Measurements from ENCODE around the gene FBXL14.
A peak's percentile ranks its signal among the peaks of the same experiment; 100 is the strongest.

The FBXL14 gene

DNA sequence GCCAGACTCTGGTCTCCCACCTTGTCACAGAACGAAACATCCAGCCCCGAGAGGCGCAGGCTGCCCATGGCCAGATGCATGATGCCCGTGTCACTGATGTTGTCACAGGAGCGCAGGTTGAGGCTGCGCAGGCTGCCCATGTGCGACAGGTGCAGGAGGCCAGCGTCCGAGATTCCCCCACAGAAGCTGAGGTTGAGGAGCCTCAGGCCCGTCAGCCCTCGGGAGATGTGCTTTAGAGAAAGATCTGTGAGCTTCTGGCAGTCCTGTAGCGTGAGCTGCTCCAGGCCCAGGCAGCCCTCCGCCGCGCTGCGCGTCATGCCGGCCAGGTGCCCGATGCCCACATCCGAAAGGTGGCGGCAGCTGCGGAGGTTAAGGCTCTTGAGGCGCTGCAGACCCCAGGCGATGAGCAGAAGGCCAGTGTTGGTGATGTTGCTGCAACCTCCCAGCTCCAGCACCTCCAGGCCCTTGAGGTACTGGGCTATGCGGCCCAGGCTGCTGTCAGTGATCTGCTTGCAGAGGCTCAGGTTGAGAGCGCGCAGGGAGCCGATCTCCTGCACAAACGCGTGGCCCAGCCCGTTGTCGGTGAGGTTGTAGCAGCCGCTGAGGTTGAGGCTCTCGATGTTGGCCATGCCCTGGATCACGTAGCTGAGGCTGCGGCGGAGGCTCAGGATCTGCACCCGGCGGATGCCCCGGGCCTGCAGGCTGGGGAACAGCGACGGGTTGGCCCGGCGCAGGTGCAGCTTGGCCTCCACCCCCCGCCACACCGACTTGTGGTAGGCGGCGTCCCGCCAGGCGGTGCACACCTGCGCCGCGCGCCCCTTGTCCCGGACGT, 991 bp downstream of the FBXL14 start:
- peak; percentile 59 for DNase-seq (ENCODE audit: low spot score)

DNA sequence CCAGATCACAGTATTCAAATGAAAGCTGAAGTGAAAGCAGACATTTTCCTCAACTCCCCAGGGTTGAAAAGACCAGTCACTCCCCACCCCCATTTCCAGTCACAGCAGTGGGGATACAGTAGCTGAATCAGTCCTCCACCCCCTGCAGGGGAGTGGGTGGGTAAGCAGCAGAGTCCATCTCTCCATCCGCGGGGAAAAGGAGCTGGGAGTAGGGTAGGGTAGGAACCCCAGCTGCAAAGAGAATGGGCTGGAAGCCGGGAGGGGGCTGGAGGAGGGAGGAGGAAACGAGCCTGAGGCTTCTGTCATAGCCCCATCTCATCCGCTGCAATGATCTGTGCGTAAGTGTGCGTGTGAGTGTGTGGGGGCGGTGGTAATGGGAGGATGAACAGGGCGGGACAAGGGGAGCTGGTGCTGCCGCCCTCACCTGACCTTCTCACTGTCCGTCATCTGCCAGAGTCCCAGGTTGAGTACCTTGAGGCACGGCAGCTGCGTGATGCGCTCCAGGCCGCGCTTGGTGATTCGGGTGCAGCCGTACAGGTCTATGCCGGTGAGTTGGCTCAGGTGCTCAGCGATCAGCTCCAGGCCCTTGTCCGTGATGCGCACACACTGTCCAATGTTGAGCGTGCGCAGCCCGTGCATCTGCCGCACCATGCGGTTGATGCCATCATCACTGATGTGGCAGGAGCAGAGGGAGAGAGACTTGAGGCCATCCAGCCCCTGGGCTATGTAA, 1.8 kb downstream of the FBXL14 start:
- peak; percentile 36 for DNase-seq (ENCODE audit: low spot score)

DNA sequence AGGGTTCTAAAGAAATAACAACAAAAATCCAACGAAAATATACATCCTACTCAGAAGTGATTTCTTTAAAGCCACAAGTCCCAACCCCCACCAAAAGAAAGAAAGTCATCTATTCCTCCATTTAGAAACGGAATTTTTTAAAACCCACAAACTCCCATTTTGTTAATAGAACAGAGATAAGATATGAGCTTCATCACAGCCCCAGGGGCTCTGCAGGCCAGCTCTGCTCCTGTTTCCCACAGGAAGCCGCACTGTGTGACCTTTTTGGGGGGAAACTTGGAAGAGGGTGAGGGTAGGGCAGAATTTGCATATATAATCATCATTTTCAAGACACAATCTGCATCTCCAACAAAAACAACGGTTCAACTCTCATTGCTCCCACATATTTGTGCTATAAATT, 2.8 kb downstream of the FBXL14 start:
- DNase-seq (ENCODE audit: low spot score) = no peak

DNA sequence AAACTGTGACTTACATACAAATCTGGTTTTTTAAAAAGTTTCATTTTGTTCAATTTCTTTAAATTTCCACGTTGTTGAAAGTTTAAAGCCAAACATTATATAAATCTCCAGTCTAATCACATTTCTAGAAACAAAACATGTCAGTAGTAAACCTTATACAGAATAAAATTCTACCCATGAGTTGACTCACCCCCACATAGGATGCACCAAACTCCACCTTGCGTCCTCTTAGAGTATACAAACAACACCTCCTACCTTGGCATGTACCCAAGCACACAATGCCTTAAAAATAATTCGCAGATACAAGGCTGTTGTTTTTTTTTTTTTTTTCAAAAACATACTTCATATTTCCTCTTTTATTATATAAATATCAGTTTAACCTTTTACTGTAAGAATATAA, 3.3 kb downstream of the FBXL14 start:
- DNase-seq (ENCODE audit: low spot score) = no peak

DNA sequence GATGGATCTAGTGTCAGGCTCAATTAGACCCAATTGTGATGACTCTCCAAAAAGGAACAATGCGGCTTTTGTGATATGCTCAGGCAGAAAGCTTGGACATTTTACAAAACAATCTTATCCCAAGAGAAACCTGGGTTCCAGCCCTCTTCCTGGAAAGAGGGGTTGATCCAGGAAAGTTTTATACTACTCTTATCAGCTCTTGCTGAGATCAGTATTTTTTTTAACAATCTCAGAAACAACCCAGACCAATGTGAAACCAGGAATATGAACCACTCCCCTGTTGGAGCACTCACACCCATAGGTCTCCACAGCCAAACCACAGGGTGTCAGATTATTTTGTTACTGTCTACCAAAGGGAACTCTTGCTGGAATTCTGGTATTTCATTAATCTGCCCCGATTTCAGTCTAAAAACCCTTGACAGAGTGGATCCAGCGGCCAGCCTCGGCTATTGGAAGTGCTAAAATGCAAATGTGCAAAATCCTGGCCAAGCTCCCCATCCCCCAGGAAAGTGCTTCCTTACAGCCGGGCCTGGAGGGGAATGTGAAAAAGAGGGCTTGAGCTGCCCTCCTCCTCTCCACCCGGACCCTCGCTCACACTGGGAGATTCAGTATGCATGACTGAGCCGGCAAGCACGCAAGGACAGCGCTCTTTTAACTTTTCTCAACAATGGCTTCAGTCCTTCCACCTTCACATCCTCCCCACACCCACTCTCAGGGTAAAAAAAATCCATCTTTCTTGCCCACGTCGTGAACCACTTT, 4.0 kb downstream of the FBXL14 start:
- DNase-seq (ENCODE audit: low spot score) = no peak

DNA sequence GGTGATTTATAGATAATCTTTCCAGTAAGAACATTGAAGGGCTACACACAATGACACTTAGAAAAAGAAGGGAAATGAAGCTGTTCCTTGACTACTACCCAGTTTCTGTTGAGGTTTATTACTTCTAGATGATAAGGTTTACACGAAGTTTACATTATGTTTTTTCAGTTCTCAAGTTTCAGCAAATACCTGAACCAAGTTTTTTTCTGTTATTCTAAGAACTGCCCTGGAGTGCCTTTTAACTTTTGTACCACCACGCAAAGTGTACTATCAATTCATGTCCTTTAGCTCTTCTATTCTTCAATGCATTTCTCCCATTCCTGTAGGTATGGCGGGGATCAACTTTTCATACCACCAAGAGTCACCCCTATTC, 5.8 kb downstream of the FBXL14 start:
- no peak for DNase-seq (ENCODE audit: low spot score)

DNA sequence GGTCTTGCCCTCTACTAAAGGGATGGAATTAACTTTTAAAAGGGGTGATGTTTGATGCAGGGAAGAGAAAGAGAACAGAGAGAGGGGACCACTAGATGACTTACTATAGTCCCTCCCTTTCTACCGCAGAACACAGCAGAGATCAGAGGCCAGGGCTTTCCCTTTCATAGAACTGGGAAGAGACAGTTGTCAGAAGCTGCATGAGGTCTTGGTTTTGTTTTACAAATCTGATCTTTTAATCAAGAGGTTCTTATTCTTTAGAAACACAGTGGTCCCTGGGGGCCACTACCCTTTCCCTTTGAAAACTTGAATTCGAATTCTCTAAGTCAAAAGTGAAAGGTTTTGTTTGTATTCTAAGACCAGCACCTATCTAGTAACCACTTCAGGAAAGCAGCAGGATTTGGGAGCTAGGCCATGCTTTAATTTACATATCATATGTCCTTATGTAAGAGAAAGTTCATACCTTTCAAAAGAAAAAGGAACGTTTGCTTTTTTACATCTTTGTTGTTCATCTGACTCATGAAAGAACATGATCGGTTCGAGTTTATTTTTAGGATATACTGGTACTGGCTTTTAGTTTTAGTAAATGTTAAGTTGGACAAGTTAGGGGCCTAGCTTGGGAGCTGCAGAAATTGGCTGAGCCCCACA, 6.3 kb downstream of the FBXL14 start:
- no peak for DNase-seq (ENCODE audit: low spot score)

DNA sequence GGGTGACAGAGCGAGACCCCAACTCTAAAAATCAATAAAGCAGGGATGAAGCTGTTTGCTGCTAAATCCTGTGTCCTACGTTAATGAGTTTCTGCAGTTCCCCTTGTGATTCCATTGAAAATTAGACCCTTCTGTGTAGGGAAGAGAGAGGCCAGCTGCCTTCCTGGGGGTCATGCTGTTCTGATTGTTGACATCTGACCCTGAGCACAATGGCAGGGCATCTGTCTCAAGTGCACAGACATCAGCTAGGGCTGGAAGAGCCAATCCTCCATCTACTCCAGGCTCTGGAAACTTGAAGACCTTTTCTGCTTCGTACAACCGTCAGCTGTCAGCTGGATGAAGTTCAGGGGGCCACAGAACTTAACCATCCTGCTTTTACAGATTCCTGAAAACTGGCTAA, 10.1 kb downstream of the FBXL14 start:
- no peak for DNase-seq (ENCODE audit: low spot score)

DNA sequence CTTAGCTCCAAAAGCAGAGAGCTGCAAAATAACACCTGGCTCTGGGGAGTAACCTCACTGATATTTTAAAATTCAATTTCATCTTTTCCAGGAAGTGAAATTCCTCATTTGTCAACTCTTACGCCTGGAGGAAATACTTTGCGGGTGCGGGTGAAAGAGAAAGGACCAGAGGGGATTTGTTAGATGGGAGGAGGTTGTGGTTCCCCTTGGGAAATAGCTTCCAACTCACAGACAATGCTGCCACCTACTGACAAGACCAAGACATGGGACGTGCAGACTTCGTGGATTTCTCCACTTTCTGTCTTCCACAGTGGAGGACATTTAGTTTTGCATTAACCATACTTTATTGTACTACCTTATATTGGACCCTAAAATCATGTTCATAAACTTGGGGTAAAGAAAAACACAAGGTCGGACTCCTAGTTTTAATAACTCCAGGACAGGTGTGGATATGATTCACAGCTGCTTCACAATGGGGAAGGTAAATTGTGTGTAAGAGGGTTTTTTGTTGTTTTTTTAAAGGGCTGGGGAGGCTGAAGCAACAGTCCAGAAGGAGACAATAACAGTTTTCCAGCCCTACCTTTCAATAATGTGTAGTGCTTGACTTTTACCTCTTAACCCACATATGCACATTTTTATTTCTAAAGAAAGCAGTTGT, 10.8 kb downstream of the FBXL14 start:
- DNase-seq (ENCODE audit: low spot score) = peak; percentile 82

DNA sequence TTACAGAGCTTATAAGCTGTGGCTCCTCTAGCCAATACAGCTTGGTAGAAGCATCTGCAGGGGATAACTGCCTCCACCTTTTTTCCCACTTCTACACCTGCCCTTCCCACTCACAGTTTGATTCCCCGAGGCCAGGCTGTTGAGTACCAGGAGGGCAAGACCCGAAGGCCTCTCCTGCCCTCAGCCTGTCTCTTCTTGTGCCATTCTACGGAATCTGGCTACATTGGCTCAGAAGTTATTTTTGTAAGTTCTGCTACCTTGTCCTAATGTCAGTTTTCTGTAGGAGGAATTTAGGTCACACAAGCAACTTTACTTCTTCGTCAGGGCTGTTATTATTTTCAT, 11.7 kb downstream of the FBXL14 start:
- no peak for DNase-seq (ENCODE audit: low spot score)

DNA sequence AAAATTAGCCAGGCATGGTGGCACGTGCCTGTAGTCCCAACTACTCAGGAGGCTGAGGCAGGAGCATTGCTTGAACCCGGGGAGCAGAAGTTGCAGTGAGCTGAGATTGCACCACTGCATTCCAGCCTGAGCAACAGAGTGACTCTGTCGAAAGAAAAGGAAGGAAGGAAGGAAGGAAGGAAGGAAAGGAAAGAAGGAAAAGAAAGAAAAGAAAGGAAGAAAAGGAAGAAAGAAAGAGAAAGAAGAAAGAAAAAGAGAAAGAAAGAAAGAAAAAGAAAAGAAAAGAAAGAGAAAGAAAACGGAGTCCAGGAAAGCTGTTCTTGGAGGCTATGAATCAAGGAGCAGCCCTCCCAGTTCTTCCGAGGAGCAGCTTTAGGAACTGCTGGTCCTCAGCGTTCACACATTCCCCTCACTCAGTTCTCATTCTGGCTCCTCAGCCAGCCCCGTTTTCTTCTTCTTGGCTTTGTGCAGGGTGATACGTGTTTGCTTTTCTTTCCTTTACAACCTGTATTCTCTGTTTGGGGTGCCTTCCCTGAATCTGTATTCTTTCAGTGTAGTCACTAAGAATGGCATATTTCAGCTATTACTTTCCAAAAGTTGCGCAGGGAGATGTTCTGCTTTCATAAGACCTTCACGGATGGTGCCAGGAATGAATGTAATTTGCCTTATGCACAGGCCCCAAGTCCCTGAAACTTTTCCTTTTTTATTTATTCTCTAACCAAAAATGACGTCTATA, 12.2 kb downstream of the FBXL14 start:
- no peak for DNase-seq (ENCODE audit: low spot score)

DNA sequence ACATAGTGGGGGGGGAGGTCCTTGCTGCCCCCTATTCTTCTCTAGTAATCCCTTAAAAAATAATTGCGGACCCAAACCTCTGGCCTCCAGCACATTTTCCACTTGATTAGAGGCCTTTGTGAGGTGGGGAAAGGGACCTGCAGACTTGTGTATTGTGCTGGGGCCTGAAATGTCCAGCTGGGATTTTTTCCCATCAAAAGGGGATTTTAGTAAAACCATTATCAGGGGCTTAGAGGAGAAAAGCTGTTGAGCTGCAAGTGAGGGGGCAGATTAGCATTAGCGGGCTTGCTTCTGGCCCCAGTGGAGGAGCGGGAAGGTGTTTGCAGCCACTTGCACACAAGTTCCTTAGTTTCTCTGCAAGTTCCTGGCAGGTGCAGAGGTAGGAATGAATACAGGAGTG, 13.9 kb downstream of the FBXL14 start:
- DNase-seq (ENCODE audit: low spot score) = peak; percentile 69

DNA sequence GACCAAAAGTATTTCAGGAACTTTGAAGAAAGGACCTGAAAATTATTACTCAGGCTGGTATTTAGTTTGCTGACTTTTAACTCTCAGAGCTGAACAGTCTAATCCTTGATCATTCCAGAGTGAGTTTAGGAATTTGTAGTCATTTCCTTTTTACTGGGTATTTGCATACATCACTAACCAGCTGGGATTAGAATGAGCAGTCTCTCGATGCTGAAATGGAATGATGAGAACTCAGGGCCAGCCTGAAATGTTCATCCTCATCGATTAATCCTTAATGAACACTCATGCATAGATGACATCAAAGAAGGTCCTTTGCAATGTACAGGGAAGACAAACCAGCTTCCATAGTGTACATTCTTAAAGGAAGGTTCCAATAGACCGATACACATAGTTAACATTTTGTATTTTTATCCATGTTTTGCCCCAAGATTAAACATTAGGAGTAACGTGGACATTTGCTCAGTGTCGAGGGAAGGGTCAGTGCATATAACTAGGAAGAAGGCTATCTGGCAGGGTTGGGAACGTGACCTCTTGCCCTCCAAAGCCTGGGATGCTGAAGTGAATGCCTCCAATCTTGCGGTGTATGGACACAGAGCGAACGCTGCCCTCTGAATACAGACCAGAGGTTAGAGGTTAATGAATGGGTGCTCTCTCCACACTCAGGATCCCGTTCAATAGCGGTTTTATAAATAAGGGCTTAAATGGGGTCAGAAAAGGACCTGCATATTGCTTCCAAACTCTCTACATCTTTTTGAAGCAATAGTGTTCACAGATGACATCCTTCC, 14.5 kb downstream of the FBXL14 start:
- DNase-seq (ENCODE audit: low spot score) = no peak

DNA sequence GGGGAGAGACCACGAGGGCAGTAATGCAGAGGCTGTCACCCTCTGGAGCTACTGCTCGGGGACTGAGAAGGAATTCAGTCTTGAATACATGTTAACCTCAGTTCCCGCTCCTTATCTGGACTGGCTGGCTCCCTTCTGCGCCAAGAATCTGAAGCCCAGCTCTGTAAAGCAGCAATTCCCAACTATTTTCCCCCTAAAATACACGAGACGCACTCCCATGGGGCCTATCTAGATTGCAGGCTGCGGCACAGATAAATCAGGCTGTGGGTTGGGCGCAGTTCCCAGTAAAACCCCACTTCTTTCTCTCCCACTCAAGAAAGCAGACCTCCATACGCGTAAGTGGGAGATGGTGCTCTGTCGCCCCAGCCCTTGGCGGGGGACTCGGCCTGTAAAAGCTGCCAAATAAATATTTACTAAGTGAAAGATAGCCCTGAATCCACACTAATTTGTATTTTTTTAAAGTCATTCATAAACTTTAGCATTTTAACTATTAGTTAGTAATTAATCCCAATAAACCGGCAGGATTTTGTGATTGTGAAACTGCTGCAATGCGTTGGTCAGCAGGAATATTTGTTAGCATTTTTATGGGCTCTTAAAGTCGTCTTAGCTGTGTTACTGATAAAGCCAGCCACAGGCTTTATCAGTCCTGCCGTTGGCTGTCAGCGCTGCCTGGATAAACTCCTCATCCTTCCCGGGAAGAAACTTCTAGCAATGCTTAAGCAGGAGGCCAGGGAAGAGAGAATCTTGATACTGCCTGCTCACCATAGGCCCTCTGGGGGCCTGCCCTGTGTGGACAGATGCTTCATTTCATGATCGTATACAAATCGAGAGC, 17.8 kb downstream of the FBXL14 start:
- no peak for DNase-seq (ENCODE audit: low spot score)

DNA sequence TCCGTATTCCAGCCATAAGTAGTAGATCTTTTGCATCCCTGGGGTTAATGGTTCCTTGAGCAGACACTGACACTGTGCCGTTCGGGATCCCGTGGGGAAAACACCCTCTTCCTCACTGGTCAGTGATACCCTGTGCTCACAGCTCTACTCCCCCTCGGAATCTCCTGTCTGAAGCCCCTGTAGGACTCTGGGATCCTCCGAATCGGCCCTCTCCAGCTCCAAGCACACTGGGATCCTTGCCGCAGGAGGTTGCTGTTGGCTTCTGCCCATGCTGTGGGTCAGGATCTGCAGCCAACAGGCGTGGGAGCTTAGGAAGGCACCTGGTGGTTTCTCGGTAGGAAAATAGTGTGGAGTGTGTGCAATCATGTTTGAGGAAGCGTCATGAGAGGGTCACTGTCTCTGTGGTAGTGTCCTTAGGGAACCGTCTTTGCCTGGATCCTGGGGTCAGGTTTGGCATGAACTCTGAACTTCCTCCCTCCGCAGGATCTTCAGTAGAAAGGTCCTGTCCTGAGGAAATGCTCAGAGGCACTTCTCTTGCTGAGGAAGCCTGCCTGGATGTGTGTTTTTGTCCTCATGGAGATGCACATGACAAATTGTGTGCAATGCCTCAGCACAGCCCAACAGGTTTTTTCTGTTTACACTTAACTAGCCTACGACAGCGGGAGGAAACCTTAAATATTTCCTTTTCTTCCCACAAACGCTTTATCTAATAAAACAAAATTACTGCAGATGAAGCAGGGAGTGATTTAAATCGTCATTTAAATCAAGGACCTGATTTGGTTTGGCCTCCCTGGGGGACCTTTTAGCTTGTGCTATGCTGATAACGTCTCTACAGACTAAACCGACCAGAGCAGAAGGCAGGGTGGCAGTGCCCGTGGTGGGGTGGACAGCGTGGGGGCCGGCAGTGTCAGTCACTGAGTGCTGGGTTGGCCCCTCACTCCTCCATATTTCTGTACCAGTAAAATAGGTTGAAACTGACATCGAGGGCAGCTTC, 18.7 kb downstream of the FBXL14 start:
- DNase-seq (ENCODE audit: low spot score) = no peak

DNA sequence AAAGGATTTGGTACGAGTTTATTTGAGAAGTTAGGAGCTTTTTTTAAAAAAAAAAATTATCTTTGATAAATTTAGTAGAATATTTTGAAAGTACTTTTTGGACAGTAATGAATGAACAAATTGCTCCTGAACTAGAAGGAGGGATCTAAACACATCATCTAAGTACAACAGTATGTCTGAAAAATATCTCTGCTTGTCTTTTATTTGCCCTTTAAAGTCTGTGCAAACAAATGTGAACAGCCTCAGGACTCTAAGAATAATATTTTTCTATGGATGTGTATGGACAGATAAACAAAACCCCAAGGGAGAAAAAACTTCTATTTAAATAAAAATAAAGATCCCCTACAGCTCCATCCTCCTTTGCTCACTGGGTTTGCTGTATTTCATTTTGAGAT, 19.5 kb downstream of the FBXL14 start:
- DNase-seq (ENCODE audit: low spot score) = no peak

DNA sequence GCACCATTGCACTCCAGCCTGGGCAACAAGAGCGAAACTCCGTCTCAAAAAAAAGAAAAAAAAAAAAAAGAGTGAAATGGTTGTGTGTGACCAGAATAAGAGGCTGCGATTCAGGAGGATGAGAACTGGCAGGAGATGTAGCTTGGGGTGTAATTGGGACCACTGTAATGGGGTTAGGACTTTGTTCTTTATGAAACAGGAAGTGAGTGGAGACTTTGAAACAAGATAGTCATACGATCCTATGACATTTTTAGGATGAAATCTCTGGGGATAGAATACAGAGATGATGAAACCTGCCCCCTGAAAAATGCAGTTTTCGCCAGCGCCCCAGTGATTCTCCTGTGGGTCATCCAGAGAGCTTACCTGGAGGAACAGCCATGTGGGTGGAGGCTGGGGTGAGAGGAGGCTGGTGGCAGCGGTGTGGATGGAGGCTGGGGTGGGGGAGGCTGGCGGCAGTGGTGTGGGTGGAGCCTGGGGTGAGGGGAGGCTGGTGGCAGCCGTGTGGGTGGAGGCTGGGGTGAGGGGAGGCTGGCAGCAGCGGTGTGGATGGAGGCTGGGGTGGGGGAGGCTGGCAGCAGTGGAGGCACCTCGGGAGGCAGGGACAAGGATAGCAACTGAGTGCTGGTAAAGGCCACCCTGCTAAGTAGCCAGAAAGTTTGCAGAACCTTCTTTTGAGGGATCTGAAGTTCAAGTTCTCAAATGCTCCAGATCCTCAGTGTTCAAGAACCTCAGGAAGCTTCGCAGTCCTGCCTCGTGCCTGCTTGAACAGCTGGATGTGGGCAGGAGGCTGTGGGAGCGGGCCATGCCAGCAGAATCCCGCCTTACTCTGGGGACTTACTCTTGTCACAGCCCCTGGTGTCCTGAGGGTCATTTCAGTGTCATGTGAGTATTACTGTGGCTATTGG, 20.2 kb downstream of the FBXL14 start:
- DNase-seq (ENCODE audit: low spot score) = no peak
